H1 (cell line): ENCODE results near the gene BCL11A. TPM values are rescaled to one million over a fixed set of nuclear protein-coding genes. Genes with fewer than 3 reads are reported as not detected.

Experiments used
- CTCF ChIA-PET: fragments of 300-600 bp; sonication (Branson Sonifier 250); formaldehyde crosslinking; loops from one replicate; lab custom pipeline; 2021; ENCODE audit not compliant: partially characterized antibody; lab: Charles Lee
- POLR2A ChIA-PET: fragments of 300-600 bp; sonication (Branson Sonifier 250); formaldehyde crosslinking; loops from one replicate; lab custom pipeline; 2021; ENCODE audit warnings: inconsistent platforms; ENCODE audit not compliant: partially characterized antibody; lab: Charles Lee
- DNase-seq, 2 experiments: peaks; one replicate each; pipeline versions ENCODE4 v3.0.0 to v3.0.0-alpha.2; 2010 to 2022; ENCODE audit warnings: low spot score in 2 of 2, low read depth in 1 of 2, mixed read lengths in 1 of 2
- FAIRE-seq: peaks from 2 replicates; lab custom pipeline; 2011; peaks lifted over from hg19 to GRCh38; lab: Jason Lieb, UNC
- H2AFZ ChIP-seq: 2 replicates; pipeline ENCODE4 v1.8.1; 2012; ENCODE audit warnings: low read length, inconsistent platforms
- H2AK5ac ChIP-seq: 2 replicates; pipeline ENCODE4 v1.6.1; 2013; ENCODE audit warnings: low read depth, low read length
- H2BK120ac ChIP-seq: replicated peaks from 2 replicates; pipeline ENCODE3; 2013; ENCODE audit warnings: low read depth, low read length, inconsistent platforms
- H2BK12ac ChIP-seq: 2 replicates; pipeline ENCODE4 v1.6.1; 2013; ENCODE audit warnings: low read depth, low read length
- H2BK15ac ChIP-seq: 2 replicates; pipeline ENCODE4 v1.6.1; 2013; ENCODE audit warnings: low read length
- H2BK20ac ChIP-seq: 2 replicates; pipeline ENCODE4 v1.6.1; 2013; ENCODE audit warnings: low read length
- H2BK5ac ChIP-seq: 2 replicates; pipeline ENCODE4 v1.6.1; 2013; ENCODE audit warnings: low read depth, low read length
- H3K14ac ChIP-seq: 2 replicates; pipeline ENCODE4 v1.6.1; 2013; ENCODE audit warnings: inconsistent platforms; ENCODE audit not compliant: insufficient read length
- H3K18ac ChIP-seq: 2 replicates; pipeline ENCODE4 v1.6.1; 2013; ENCODE audit warnings: low read length; ENCODE audit errors: extremely low read depth
- H3K23ac ChIP-seq: 2 replicates; pipeline ENCODE4 v1.6.1; 2013; ENCODE audit warnings: inconsistent platforms; ENCODE audit not compliant: insufficient read length
- H3K23me2 ChIP-seq: 2 replicates; pipeline ENCODE4 v1.6.1; 2013; ENCODE audit warnings: low read depth, low read length
- H3K27ac ChIP-seq: 2 replicates; pipeline ENCODE4 v1.6.1; 2011; ENCODE audit warnings: low read depth, low read length, inconsistent platforms
- H3K27me3 ChIP-seq, 4 experiments: replicated peaks in 1 of 4; 1 replicate in 1 of 4; 2 replicates in 3 of 4; pipeline versions ENCODE4 v1.6.1 to v1.8.1; 2011 to 2013; ENCODE audit warnings: low read length in 3 of 4, mild to moderate bottlenecking in 3 of 4, inconsistent platforms in 2 of 4, mixed read lengths in 2 of 4, moderate library complexity in 1 of 4; ENCODE audit not compliant: control insufficient read depth in 3 of 4, insufficient read depth in 3 of 4; ENCODE audit errors: extremely low read depth in 1 of 4
- H3K36me3 ChIP-seq, 4 experiments: 2 replicates each; pipeline versions ENCODE4 v1.6.1 to v1.8.1; 2011 to 2013; ENCODE audit warnings: mild to moderate bottlenecking in 4 of 4, low read length in 3 of 4, moderate library complexity in 2 of 4, control low read depth in 1 of 4, inconsistent platforms in 1 of 4; ENCODE audit not compliant: insufficient read depth in 4 of 4, control insufficient read depth in 2 of 4
- H3K4ac ChIP-seq: replicated peaks from 2 replicates; pipeline ENCODE3; 2013; ENCODE audit warnings: low read length, low read depth, mixed read lengths, inconsistent platforms; ENCODE audit not compliant: insufficient read length
- H3K4me1 ChIP-seq, 4 experiments: replicated peaks in 1 of 4; 1 replicate in 1 of 4; 2 replicates in 3 of 4; pipeline versions ENCODE4 v1.6.1 to v1.8.1; 2011 to 2013; ENCODE audit warnings: low read length in 3 of 4, inconsistent platforms in 2 of 4, mixed read lengths in 1 of 4; ENCODE audit not compliant: insufficient read depth in 4 of 4, control insufficient read depth in 3 of 4
- H3K4me2 ChIP-seq, 2 experiments: 2 replicates each; pipeline versions ENCODE4 v1.6.1 to v1.8.1; 2011 to 2013; ENCODE audit warnings: low read depth in 2 of 2, low read length in 2 of 2, control low read depth in 1 of 2, inconsistent platforms in 1 of 2, mild to moderate bottlenecking in 1 of 2; ENCODE audit not compliant: insufficient read depth in 1 of 2
- H3K4me3 ChIP-seq, 4 experiments: fragments of 200-600, 300-600 bp in 1 of 4; sonication (generic), shearing (Covaris generic), sonication (Bioruptor Twin) in 1 of 4; 2 replicates each; pipeline versions ENCODE4 v1.5.1 to v1.8.1; 2011 to 2016; ENCODE audit warnings: low read length in 4 of 4, low read depth in 3 of 4, control low read depth in 2 of 4, inconsistent platforms in 2 of 4, mild to moderate bottlenecking in 2 of 4, mixed read lengths in 1 of 4, moderate library complexity in 1 of 4; ENCODE audit not compliant: insufficient read depth in 2 of 4; ENCODE audit errors: extremely low read depth in 1 of 4
- H3K56ac ChIP-seq: replicated peaks from 2 replicates; pipeline ENCODE3; 2013; ENCODE audit warnings: low read depth, mild to moderate bottlenecking, mixed read lengths, low read length, inconsistent platforms; ENCODE audit not compliant: insufficient read length
- H3K79me1 ChIP-seq: 2 replicates; pipeline ENCODE4 v1.6.1; 2013; ENCODE audit warnings: low read depth, low read length, control low read depth
- H3K79me2 ChIP-seq, 2 experiments: 2 replicates each; pipeline versions ENCODE4 v1.6.1 to v1.8.1; 2012 to 2013; ENCODE audit warnings: low read length in 2 of 2, mild to moderate bottlenecking in 2 of 2, inconsistent platforms in 1 of 2; ENCODE audit not compliant: insufficient read depth in 2 of 2, control insufficient read depth in 1 of 2
- H3K9ac ChIP-seq, 4 experiments: replicated peaks in 1 of 4; 1 replicate in 1 of 4; 2 replicates in 3 of 4; pipeline versions ENCODE4 v1.6.1 to v1.8.1; 2011 to 2013; ENCODE audit warnings: low read depth in 3 of 4, low read length in 3 of 4, control low read depth in 2 of 4, mild to moderate bottlenecking in 2 of 4, moderate library complexity in 2 of 4, inconsistent platforms in 1 of 4; ENCODE audit errors: extremely low read depth in 1 of 4
- H3K9me3 ChIP-seq, 2 experiments: 2 replicates each; pipeline versions ENCODE4 v1.6.1 to v1.8.1; 2012 to 2013; ENCODE audit warnings: mild to moderate bottlenecking in 2 of 2, moderate library complexity in 2 of 2, control low read depth in 1 of 2, inconsistent platforms in 1 of 2, low read depth in 1 of 2, low read length in 1 of 2, mixed read lengths in 1 of 2; ENCODE audit not compliant: insufficient read depth in 2 of 2
- H4K20me1 ChIP-seq, 2 experiments: replicated peaks in 1 of 2; 2 replicates each; pipeline versions ENCODE3 to v1.8.1; 2011 to 2013; ENCODE audit warnings: inconsistent platforms in 2 of 2, low read length in 2 of 2, mild to moderate bottlenecking in 1 of 2; ENCODE audit not compliant: insufficient read depth in 2 of 2, control insufficient read depth in 1 of 2
- H4K5ac ChIP-seq: 2 replicates; pipeline ENCODE4 v1.6.1; 2013; ENCODE audit warnings: low read length, low read depth, mixed read lengths, inconsistent platforms; ENCODE audit not compliant: insufficient read length
- H4K8ac ChIP-seq: 2 replicates; pipeline ENCODE4 v1.8.0; 2013; ENCODE audit warnings: mild to moderate bottlenecking, moderate library complexity, low read length, inconsistent platforms; ENCODE audit not compliant: insufficient read depth; ENCODE audit errors: extremely low read depth
- H4K91ac ChIP-seq: replicated peaks from 2 replicates; pipeline ENCODE3; 2013; ENCODE audit warnings: low read length, mixed read lengths, inconsistent platforms; ENCODE audit not compliant: insufficient read length
- CHD2 ChIP-seq: IDR thresholded peaks from 2 replicates; pipeline ENCODE4 v1.6.1; 2012; ENCODE audit warnings: low read length, improper control_type of control experiment
- CREB1 ChIP-seq: IDR thresholded peaks from 2 replicates; pipeline ENCODE4 v1.6.1; 2012; ENCODE audit warnings: inconsistent platforms
- E2F6 ChIP-seq: IDR thresholded peaks from 2 replicates; pipeline ENCODE4 v1.6.1; 2012; ENCODE audit warnings: inconsistent platforms
- EP300 ChIP-seq, 2 experiments: IDR thresholded peaks; 1 replicate in 1 of 2; 2 replicates in 1 of 2; pipeline ENCODE4 v1.6.1; 2011 to 2012; ENCODE audit warnings: low read depth in 2 of 2, low read length in 2 of 2, mild to moderate bottlenecking in 2 of 2, borderline replicate concordance in 1 of 2, inconsistent platforms in 1 of 2, moderate library complexity in 1 of 2
- GTF2F1 ChIP-seq: IDR thresholded peaks from 2 replicates; pipeline ENCODE4 v1.6.1; 2012; ENCODE audit warnings: low read depth, low read length, improper control_type of control experiment, borderline replicate concordance
- NANOG ChIP-seq: IDR thresholded peaks from 2 replicates; pipeline ENCODE4 v1.6.1; 2011; ENCODE audit warnings: low read length, low read depth, mild to moderate bottlenecking, inconsistent platforms; ENCODE audit not compliant: insufficient read depth, poor library complexity, severe bottlenecking
- PHF8 ChIP-seq: fragments of 200-600 bp; sonication (generic); conservative IDR thresholded peaks from 2 replicates; pipeline ENCODE4 v1.7.1; 2012; ENCODE audit warnings: low read depth, mild to moderate bottlenecking, inconsistent platforms, low read length, moderate library complexity
- RNF2 ChIP-seq: fragments of 200-900, 300-1000 bp; sonication (generic); IDR thresholded peaks from 2 replicates; pipeline ENCODE4 v1.7.1; 2016; ENCODE audit warnings: borderline replicate concordance, low read depth, mild to moderate bottlenecking, antibody characterized with exemption, low read length; ENCODE audit not compliant: poor library complexity, severe bottlenecking; ENCODE audit errors: missing control alignments
- SAP30 ChIP-seq: fragments of 300-600 bp; sonication (generic); IDR thresholded peaks from 2 replicates; pipeline ENCODE4 v1.7.1; 2012; ENCODE audit warnings: low read length, moderate library complexity, mild to moderate bottlenecking, inconsistent platforms; ENCODE audit not compliant: insufficient read depth, insufficient replicate concordance
- SP2 ChIP-seq: IDR thresholded peaks from 2 replicates; pipeline ENCODE4 v1.6.1; 2012; ENCODE audit warnings: mild to moderate bottlenecking, low read length, inconsistent platforms
- SRF ChIP-seq: IDR thresholded peaks from 2 replicates; pipeline ENCODE4 v1.6.1; 2011; ENCODE audit warnings: mild to moderate bottlenecking, low read depth, low read length, moderate library complexity
- TAF1 ChIP-seq: IDR thresholded peaks from 2 replicates; pipeline ENCODE4 v1.6.1; 2011; ENCODE audit warnings: mild to moderate bottlenecking, low read depth, low read length
- TAF7 ChIP-seq: optimal IDR thresholded peaks from 2 replicates; pipeline ENCODE3; 2011; ENCODE audit warnings: low read depth, mild to moderate bottlenecking, inconsistent platforms, low read length, moderate library complexity, borderline replicate concordance
- WGBS, 2 experiments: shearing (Covaris generic) in 1 of 2; methylation state at CpG; one replicate each; pipeline versions ENCODE4 v1.1.6 to v1.1.7; 2013 to 2015; ENCODE audit warnings: low lambda C conversion rate in 2 of 2, mixed read lengths in 2 of 2, inconsistent platforms in 1 of 2, low coverage in 1 of 2, missing lambda C conversion rate in 1 of 2; ENCODE audit not compliant: insufficient replicate concordance in 2 of 2, insufficient coverage in 1 of 2, insufficient read length in 1 of 2; ENCODE audit errors: extremely low coverage in 1 of 2, missing lambda C conversion rate in 1 of 2; 5-methylcytosine and 5-hydroxymethylcytosine counted together
- polyA plus RNA-seq, 7 experiments: library from polyadenylated mRNA; depleted of rRNA in 3 of 7; stranded (reverse) in 5 of 7; unstranded in 2 of 7; fragments of >200 nt in 5 of 7; fragments of 200-250 nt in 2 of 7; gene quantifications; 1 replicate in 5 of 7; 2 replicates in 1 of 7; 4 replicates in 1 of 7; pipeline versions ENCODE4 v1.2.1 to v1.2.3, GENCODE V29; 2011 to 2013; ENCODE audit warnings: missing spikeins in 2 of 7, mixed read lengths in 2 of 7
- total RNA-seq: library from RNA; stranded (reverse); fragmentation: NEBNext Ultra II Directional; extraction: Animal tissue kit (Norgen Biotek cat#: 25700); gene quantifications from 2 replicates; pipeline ENCODE4 v1.2.1, GENCODE V29; 2021

The BCL11A gene
- total and polyA plus RNA-seq, 2 of the 8 experiments (the other 6 are each of a cell fraction or from before 2014, with no cell fraction given): 11.9 to 59.3 TPM

GRCh38 chr2:60502144-60502543 is 51.3 kb downstream of the BCL11A start:
- H2BK5ac ChIP-seq: no peak overlapping the region
- H3K18ac ChIP-seq: no peak overlapping the region
- FAIRE-seq (no peak), DNase-seq (no peak)
- no peak overlapping the region for H3K9ac ChIP-seq
- no peaks in the 10 kb centered on the region for H3K27me3 ChIP-seq
- no peak overlapping the region for H2BK120ac ChIP-seq
- H3K23me2 ChIP-seq: no peaks in the 10 kb centered on the region
- H4K5ac ChIP-seq: no peak overlapping the region
- ChIA-PET POLR2A (interaction anchor here (0.8 to 1.2 kb wide), 2 partner anchors 48 to 54 kb away, joined by 3 to 4 read pairs; no protein-coding TSS in a partner anchor), CTCF (interaction anchor here (0.8 to 1.8 kb wide), 3 partner anchors 8 to 63 kb away, joined by 3 to 6 read pairs (median 4); no protein-coding TSS in a partner anchor)
- H3K56ac ChIP-seq: no peak overlapping the region
- H2BK15ac ChIP-seq: no peak overlapping the region
- no peak overlapping the region for H2AFZ ChIP-seq
- H3K4me1 ChIP-seq: peaks cover 4 to 8% (median 4%) of the 10 kb centered on the region in 4 experiments; a peak in 5 of 7 replicates
- no peak overlapping the region for H4K91ac ChIP-seq
- no peak overlapping the region for H3K4me2 ChIP-seq
- peaks cover 0 to 10% (median 0%) of the 10 kb centered on the region in 4 experiments; a peak in 2 of 8 replicates for H3K36me3 ChIP-seq
- H3K27ac ChIP-seq: no peak overlapping the region
- no peak overlapping the region for H2BK20ac ChIP-seq
- no peak overlapping the region for H4K8ac ChIP-seq
- 91% methylated on average over 4 of the region's 4 CpGs; no CpG with 5 or more reads in 1 of the 2 experiments for WGBS, 2 experiments
- peaks cover 13 to 86% of the 10 kb centered on the region in 2 experiments for H3K79me2 ChIP-seq
- H4K20me1 ChIP-seq: peaks cover 10 to 17% of the 10 kb centered on the region in 2 experiments
- H2BK12ac ChIP-seq: no peak overlapping the region
- peaks cover 25% of the 10 kb centered on the region for H3K79me1 ChIP-seq
- H3K4me3 ChIP-seq: no peak overlapping the region
- H2AK5ac ChIP-seq: no peak overlapping the region
- no peak overlapping the region for H3K14ac ChIP-seq
- H3K23ac ChIP-seq: no peak overlapping the region
- H3K4ac ChIP-seq: no peak overlapping the region
- H3K9me3 ChIP-seq: no peaks in the 10 kb centered on the region
- TF ChIP-seq CHD2: no peak
- no peak for TF ChIP-seq SP2
- TF ChIP-seq TAF7: no peak
- no peak for TF ChIP-seq EP300 (IDR thresholded peaks at IDR 0.05; ENCODE audit: borderline replicate concordance in 1 of 2, low read depth in 2 of 2, low read length in 2 of 2)
- TF ChIP-seq PHF8: no peak
- no peak for TF ChIP-seq GTF2F1
- no peak for TF ChIP-seq TAF1
- no peak for TF ChIP-seq RNF2
- TF ChIP-seq NANOG: no peak
- no peak for TF ChIP-seq E2F6
- no peak for TF ChIP-seq CREB1
- TF ChIP-seq SRF: no peak
- no peak for TF ChIP-seq SAP30
